UCSD-AML1 (cell line): ENCODE data around the gene NR2F2.

Experiments
- DNase-seq: peaks from one replicate; lab custom pipeline; 2025; ENCODE audit not compliant: unreplicated experiment; lab: John Stamatoyannopoulos, UW

The NR2F2 gene

GRCh38 chr15:96330450-96331143 is at the start of gene NR2F2:
NR2F2 (plus strand) TSS chr15:96330700; CDS start chr15:96332106, 1,406 bp downstream.
- DNase-seq, result no peak

DNA sequence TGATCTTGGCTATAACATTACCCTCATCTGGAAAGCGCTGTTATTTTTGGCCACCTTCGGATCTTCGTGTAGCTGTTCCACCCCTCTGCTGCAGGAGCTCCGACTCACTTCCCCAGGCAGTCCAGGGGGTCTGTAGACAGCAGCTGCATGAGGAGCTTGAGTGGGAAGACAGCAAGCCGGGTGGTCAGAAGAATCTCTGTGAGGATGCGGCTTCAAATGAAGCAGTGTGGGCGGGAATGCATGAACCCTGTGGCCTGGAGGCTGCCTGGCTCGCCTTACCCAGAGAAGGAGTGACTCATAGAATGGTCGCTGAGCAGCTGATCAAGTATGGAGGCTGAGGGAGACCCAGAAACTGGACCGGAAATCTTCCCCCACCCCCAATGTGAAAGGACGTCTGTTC is 45.2 kb upstream of the NR2F2 start:
- DNase-seq, result no peak

DNA sequence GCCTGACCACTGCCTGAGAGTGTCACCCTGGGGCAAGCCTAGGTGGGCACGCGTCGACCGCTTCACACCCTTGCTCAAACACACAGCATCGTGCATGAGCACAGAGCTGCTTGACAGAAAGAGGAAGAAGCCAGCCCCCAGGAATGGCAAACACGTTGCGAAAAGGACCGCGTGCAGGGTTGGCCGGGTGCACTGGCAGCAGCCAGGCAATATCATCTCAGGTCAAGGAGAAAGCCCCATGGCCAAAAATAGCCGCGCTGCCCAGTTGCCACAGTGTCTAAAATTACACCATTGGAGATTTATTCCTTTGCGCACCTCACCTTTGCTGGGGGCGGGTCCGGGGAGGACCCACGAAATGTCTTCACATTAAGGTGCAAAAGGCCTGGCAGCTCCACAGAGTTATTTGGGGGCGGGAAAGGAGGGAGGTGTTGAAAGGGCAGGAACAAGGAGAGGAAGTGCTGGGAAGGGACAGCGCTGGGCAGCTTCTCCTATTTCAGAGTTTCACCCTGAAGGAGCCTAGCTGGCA is 44.7 kb upstream of the NR2F2 start:
- no peak for DNase-seq

- DNase-seq, result no peak
Observed at GRCh38 chr15:96290679-96291078, 39.8 kb upstream of the NR2F2 start.

DNA sequence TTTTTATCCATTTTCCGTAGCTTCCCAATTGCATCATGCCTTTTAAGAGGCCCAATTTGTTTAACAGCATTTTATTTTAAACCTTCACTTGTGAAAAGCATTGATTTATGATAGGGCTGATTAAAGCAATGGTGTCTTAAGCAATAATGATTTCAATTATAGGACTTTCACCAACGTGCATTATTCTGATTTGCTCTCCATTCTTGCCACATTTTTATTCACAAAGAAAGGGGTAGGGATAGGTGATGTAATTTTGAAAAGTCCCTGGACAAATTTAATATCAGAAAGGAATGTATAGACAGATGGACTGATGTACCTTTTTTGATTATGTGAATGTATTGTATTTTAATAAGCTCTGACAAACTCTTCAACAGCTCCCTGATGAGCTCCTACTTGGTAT is 37.9 kb upstream of the NR2F2 start:
- DNase-seq, result no peak

DNA sequence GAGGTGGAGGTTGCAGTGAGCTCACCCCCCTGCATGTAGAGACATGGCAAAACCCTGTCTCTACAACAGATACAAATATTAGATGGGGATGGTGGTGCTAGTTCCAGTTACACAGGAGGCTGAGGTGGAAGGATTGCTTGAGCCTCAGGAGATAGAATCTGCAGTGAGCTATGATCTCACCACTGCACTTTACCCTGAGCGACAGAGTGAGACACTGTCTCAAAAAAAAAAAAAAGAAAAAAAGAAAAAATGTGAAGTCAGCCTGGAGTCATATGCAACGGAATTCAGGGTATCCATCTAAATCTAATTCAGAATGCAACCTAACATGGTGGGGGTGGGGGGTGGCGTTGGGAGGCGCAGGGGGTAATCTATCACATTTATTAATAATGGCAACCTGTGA is 37.1 kb upstream of the NR2F2 start:
- no peak for DNase-seq

- no peak for DNase-seq
Observed at GRCh38 chr15:96294766-96295165, 35.7 kb upstream of the NR2F2 start.

DNA sequence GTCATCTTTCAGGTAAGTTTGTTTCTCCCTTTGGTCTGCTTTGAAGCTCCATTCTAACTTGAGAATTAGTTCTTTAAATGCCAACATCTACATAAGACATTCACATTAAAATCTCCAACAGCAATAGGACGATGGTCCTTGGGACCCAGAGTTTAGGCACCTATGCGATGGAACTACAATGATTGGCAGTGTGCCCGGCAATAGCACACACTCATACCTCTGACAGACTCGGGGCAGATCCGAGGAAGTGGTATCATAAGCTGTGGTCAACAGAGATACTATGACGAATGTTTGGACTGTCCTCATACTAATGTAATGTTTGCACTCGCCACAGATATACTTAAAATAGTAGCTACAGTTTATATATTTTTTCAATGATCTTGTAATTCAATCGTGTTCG is 34.2 kb upstream of the NR2F2 start:
- DNase-seq, result no peak

GRCh38 chr15:96297783-96298182 is 32.7 kb upstream of the NR2F2 start:
- no peak for DNase-seq

- no peak for DNase-seq
Observed at GRCh38 chr15:96298217-96298616, 32.3 kb upstream of the NR2F2 start.

- DNase-seq, result no peak
Observed at GRCh38 chr15:96300836-96301235, 29.7 kb upstream of the NR2F2 start.

GRCh38 chr15:96303503-96304056 is 26.9 kb upstream of the NR2F2 start:
- no peak for DNase-seq

GRCh38 chr15:96304839-96305238 is 25.7 kb upstream of the NR2F2 start:
- DNase-seq, result no peak

GRCh38 chr15:96306321-96306720 is 24.2 kb upstream of the NR2F2 start:
- DNase-seq, result no peak

DNA sequence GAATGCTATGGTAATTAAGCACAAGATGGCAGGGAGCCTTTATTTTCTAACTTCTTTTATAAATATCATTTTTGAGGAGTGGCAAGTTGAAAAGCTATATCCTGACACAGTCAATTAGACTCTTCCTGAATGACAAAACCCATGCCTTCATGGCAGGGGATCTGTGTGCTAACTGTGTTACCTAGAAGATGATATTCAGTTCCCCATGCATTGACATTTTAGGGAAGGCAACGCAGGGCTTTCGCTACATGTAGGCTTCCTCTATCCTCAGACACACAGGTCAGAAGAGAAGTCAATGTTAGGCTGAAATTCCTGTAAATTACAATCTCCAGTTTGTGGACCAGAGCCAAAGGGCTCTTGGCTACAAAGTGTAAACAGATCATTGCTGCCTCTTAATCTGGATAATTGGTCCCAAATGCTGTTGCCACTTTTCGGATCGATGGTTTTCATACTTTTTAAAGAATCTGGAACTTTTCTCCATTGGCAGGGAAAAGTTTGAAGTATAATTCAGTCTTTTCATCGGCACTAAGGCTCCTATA is 22.6 kb upstream of the NR2F2 start:
- no peak for DNase-seq

GRCh38 chr15:96309143-96309660 is 21.3 kb upstream of the NR2F2 start:
- no peak for DNase-seq

GRCh38 chr15:96311256-96311955 is 19.1 kb upstream of the NR2F2 start:
- DNase-seq, result no peak

DNA sequence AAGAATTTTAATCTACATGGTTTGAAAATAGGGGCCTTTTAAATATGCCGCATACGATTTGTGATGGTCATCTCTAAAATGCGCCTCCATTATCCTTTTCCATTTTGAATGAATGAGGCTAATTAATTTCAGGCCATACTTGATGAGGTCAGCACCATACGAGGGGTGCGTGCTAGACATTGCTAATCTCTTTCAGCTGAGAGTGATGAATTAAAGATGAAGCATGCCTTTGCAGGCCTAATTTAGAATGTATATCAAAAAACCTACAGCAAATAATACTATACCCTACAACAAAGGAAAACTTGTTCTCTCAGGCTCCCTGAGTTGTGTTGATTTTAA is 18.6 kb upstream of the NR2F2 start:
- DNase-seq, result no peak

DNA sequence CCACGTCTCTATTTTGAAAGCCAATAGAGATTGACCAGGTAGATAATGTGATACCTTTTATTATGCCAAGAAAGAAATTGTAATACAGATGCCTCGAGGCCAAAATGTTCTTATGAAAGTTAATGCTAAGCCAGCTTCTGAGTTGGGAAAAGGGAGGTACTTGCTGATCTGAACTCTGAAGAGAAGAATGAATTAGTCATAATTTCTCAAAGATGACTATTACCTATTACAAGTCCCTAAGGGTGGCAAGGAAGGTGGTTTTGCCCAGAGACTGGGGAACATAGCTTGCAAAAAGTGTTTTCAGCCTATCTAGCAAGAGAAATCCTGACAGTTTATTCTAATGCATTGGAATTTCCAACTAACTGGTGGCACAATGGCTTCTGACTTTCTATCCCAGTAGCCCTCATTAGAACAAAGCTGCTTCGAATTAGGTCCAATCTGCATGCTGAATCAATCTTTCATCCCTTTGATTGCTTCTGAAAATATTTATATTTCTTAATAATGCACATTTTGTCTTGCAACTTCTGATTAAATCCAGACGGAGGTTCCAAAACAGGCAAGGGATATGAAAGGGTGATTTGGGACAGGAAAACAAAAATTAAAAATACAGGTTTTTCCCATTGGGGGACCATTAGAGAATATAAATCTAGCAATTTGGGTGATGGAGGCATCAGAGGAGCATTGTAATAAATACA is 17.7 kb upstream of the NR2F2 start:
- DNase-seq, result no peak

GRCh38 chr15:96314518-96314917 is 16.0 kb upstream of the NR2F2 start:
- no peak for DNase-seq

- DNase-seq, result no peak
Observed at GRCh38 chr15:96314963-96315362, 15.5 kb upstream of the NR2F2 start.
